SU-DHL-6 (cell line): ENCODE measurements around the gene DIP2C.
"Not testable (repeated sequence)": the region's sequence is repeated elsewhere in the genome, so short reads cannot be mapped to it uniquely, and the experiment has no call there.

Source experiments
- H2AFZ ChIP-seq: fragments of 200-600 bp; sonication (generic); 2 replicates; pipeline ENCODE4 v1.6.1; 2014; ENCODE audit warnings: low read depth, mild to moderate bottlenecking, moderate library complexity, mixed read lengths, antibody characterized with exemption, low read length; ENCODE audit not compliant: severe bottlenecking
- H3F3A ChIP-seq: fragments of 200-600 bp; shearing (Covaris generic); 2 replicates; pipeline ENCODE4 v1.6.0; 2016; ENCODE audit warnings: antibody characterized with exemption, mild to moderate bottlenecking; ENCODE audit not compliant: insufficient read depth
- H3K27ac ChIP-seq: fragments of 200-600 bp; sonication (generic); 2 replicates; pipeline ENCODE4 v1.5.1; 2016; ENCODE audit warnings: low read depth, mild to moderate bottlenecking, low read length, moderate library complexity, mixed read lengths
- H3K27me3 ChIP-seq: fragments of 200-600 bp; sonication (generic), shearing (Covaris generic); 2 replicates; pipeline ENCODE4 v1.6.0; 2014; ENCODE audit warnings: mild to moderate bottlenecking, low read length
- H3K36me3 ChIP-seq: fragments of 200-600 bp; sonication (generic); 2 replicates; pipeline ENCODE4 v1.6.1; 2014; ENCODE audit warnings: mild to moderate bottlenecking, low read length, mixed read lengths
- H3K4me2 ChIP-seq: fragments of 300-600, 200-600 bp; shearing (Covaris generic), sonication (generic); 2 replicates; pipeline ENCODE4 v1.6.0; 2014; ENCODE audit warnings: low read length, low read depth, mild to moderate bottlenecking; ENCODE audit not compliant: poor library complexity, severe bottlenecking
- H3K4me3 ChIP-seq: fragments of 200-600 bp; sonication (generic); 2 replicates; pipeline ENCODE4 v1.5.1; 2014; ENCODE audit warnings: antibody characterized with exemption, low read length, mild to moderate bottlenecking, mixed read lengths; ENCODE audit not compliant: insufficient read depth, poor library complexity, severe bottlenecking
- H3K79me2 ChIP-seq: fragments of 200-600 bp; sonication (generic); 2 replicates; pipeline ENCODE4 v1.6.1; 2014; ENCODE audit warnings: mild to moderate bottlenecking, low read length, moderate library complexity; ENCODE audit not compliant: insufficient read depth
- H3K9ac ChIP-seq: fragments of 200-600 bp; sonication (generic); 2 replicates; pipeline ENCODE4 v1.7.0; 2014; ENCODE audit warnings: mild to moderate bottlenecking, low read length
- H3K9me2 ChIP-seq: fragments of 200-600 bp; sonication (generic); replicated peaks from 2 replicates; pipeline ENCODE4 v1.6.1; 2014; ENCODE audit warnings: low read length; ENCODE audit not compliant: insufficient read depth
- H3K9me3 ChIP-seq: fragments of 200-600 bp; sonication (generic); 2 replicates; pipeline ENCODE4 v1.6.1; 2014; ENCODE audit warnings: low read length, mixed read lengths; ENCODE audit not compliant: insufficient read depth
- H4K20me1 ChIP-seq: fragments of 200-600 bp; sonication (generic); 2 replicates; pipeline ENCODE4 v1.6.1; 2014; ENCODE audit warnings: low read depth, mild to moderate bottlenecking, antibody characterized with exemption, low read length, moderate library complexity, mixed read lengths
- EZH2phosphoT487 ChIP-seq: fragments of 200-600 bp; sonication (generic), shearing (Covaris generic); conservative IDR thresholded peaks from 2 replicates; pipeline ENCODE4 v1.6.1; 2018; ENCODE audit warnings: mild to moderate bottlenecking, antibody characterized with exemption, low read length, moderate library complexity, mixed read lengths
- TF ChIP-seq, protein P1 (sequence below): fragments of 200-600 bp; sonication (generic); IDR thresholded peaks from one replicate; pipeline ENCODE4 v1.5.1; 2017; ENCODE audit warnings: antibody characterized with exemption, mild to moderate bottlenecking, low read length, moderate library complexity; ENCODE audit not compliant: insufficient read depth, poor library complexity, severe bottlenecking

Gene DIP2C

DNA sequence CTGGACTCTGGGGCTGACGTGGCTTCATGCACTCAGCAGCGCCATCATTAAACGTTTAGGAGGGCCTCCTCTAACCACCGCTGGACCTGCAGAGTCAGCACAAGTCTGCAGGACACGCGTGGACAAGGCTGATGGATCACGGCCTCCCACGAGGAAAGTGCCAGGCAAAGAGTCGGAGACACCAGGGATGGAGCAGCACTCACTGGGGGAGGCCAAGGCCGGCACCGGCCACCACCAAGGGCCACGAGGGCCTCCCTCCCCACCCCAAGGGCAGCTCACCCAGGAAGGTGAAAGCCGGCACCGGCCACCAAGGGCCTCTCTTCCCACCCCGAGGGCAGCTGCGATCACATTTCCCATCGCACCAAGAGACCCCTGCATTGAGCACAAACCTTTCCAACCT lies 91.5 kb downstream of the DIP2C start:
- TF ChIP-seq EZH2phosphoT487: no peak
- TF ChIP-seq, protein P1, sequence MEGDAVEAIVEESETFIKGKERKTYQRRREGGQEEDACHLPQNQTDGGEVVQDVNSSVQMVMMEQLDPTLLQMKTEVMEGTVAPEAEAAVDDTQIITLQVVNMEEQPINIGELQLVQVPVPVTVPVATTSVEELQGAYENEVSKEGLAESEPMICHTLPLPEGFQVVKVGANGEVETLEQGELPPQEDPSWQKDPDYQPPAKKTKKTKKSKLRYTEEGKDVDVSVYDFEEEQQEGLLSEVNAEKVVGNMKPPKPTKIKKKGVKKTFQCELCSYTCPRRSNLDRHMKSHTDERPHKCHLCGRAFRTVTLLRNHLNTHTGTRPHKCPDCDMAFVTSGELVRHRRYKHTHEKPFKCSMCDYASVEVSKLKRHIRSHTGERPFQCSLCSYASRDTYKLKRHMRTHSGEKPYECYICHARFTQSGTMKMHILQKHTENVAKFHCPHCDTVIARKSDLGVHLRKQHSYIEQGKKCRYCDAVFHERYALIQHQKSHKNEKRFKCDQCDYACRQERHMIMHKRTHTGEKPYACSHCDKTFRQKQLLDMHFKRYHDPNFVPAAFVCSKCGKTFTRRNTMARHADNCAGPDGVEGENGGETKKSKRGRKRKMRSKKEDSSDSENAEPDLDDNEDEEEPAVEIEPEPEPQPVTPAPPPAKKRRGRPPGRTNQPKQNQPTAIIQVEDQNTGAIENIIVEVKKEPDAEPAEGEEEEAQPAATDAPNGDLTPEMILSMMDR: no peak
- H4K20me1 ChIP-seq: no peaks in the 10 kb centered on the region

GRCh38 chr10:596725-597345 lies 92.6 kb downstream of the DIP2C start:
- H3K27ac ChIP-seq: no peak overlapping the region
- no peak overlapping the region for H2AFZ ChIP-seq
- TF ChIP-seq, protein P1: no peak
- no peak for TF ChIP-seq EZH2phosphoT487
- no peaks in the 10 kb centered on the region for H3K79me2 ChIP-seq
- no peaks in the 10 kb centered on the region for H4K20me1 ChIP-seq
- H3K4me2 ChIP-seq: no peak overlapping the region
- no peak overlapping the region for H3K9ac ChIP-seq
- H3K4me3 ChIP-seq: no peak overlapping the region
- no peaks in the 10 kb centered on the region for H3K9me3 ChIP-seq
- no peaks in the 10 kb centered on the region for H3F3A ChIP-seq
- no peaks in the 10 kb centered on the region for H3K27me3 ChIP-seq
- H3K36me3 ChIP-seq: no peaks in the 10 kb centered on the region
- no peaks in the 10 kb centered on the region for H3K9me2 ChIP-seq

More for the DNA sequence above, 91.5 kb downstream of the DIP2C start:
- Histone ChIP-seq H3K27ac (no peak overlapping the region), H3K4me3 (no peak overlapping the region), H3K27me3 (no peaks in the 10 kb centered on the region), H3K9ac (no peak overlapping the region), H3K79me2 (no peaks in the 10 kb centered on the region), H2AFZ (no peak overlapping the region), H3K4me2 (no peak overlapping the region), H3K36me3 (no peaks in the 10 kb centered on the region), H3K9me3 (no peaks in the 10 kb centered on the region), H3K9me2 (no peaks in the 10 kb centered on the region), H3F3A (no peaks in the 10 kb centered on the region)

GRCh38 chr10:596131-596530 lies 93.3 kb downstream of the DIP2C start:
- H4K20me1 ChIP-seq, H3F3A ChIP-seq, H3K4me2 ChIP-seq, H3K9ac ChIP-seq, H2AFZ ChIP-seq, H3K9me3 ChIP-seq, H3K27me3 ChIP-seq, H3K27ac ChIP-seq, H3K4me3 ChIP-seq, H3K79me2 ChIP-seq, H3K9me2 ChIP-seq, H3K36me3 ChIP-seq: not testable (repeated sequence)

GRCh38 chr10:595473-595872 lies 94.0 kb downstream of the DIP2C start:
- Histone ChIP-seq H3K27ac (no peak overlapping the region), H2AFZ (no peak overlapping the region), H3K9me3 (no peaks in the 10 kb centered on the region), H3K36me3 (no peaks in the 10 kb centered on the region), H3K4me3 (no peak overlapping the region), H3K4me2 (no peak overlapping the region), H3K27me3 (no peaks in the 10 kb centered on the region), H3K79me2 (no peaks in the 10 kb centered on the region), H4K20me1 (no peaks in the 10 kb centered on the region), H3F3A (no peaks in the 10 kb centered on the region), H3K9ac (no peak overlapping the region), H3K9me2 (no peaks in the 10 kb centered on the region)
- TF ChIP-seq, protein P1: no peak
- no peak for TF ChIP-seq EZH2phosphoT487
